IPS DF 6.9 (cell line): Measurements from ENCODE around the gene COX8C.
"Not testable (repeated sequence)": the region's sequence is repeated elsewhere in the genome, so short reads cannot be mapped to it uniquely, and the experiment has no call there.

Experiments used
- DNase-seq: peaks from one replicate; pipeline ENCODE4 v3.0.0-alpha.2; 2013; ENCODE audit warnings: low read depth, low spot score
- H3K27ac ChIP-seq: one replicate; pipeline ENCODE4 v1.5.1; 2013; ENCODE audit warnings: low read length, control low read depth
- H3K27me3 ChIP-seq: 2 replicates; pipeline ENCODE4 v1.6.1; 2013; ENCODE audit warnings: mild to moderate bottlenecking, low read length; ENCODE audit not compliant: control insufficient read depth, insufficient read depth
- H3K36me3 ChIP-seq: 2 replicates; pipeline ENCODE4 v1.6.1; 2013; ENCODE audit warnings: low read length; ENCODE audit not compliant: control insufficient read depth, insufficient read depth
- H3K4me1 ChIP-seq: 2 replicates; pipeline ENCODE4 v1.6.1; 2013; ENCODE audit warnings: low read length; ENCODE audit not compliant: control insufficient read depth, insufficient read depth
- H3K4me3 ChIP-seq: 2 replicates; pipeline ENCODE4 v1.5.1; 2013; ENCODE audit warnings: mild to moderate bottlenecking, low read length
- H3K9me3 ChIP-seq: 2 replicates; pipeline ENCODE4 v1.6.1; 2013; ENCODE audit warnings: low read length, inconsistent platforms; ENCODE audit not compliant: control insufficient read depth, insufficient read depth
- WGBS: extraction: QIAGEN DNeasy Blood & Tissue Kit; methylation state at CpG from one replicate; pipeline ENCODE4 v1.1.7; 2013; ENCODE audit warnings: mixed read lengths, missing lambda C conversion rate; ENCODE audit not compliant: insufficient read length, insufficient coverage; 5-methylcytosine and 5-hydroxymethylcytosine counted together

Gene COX8C

GRCh38 chr14:93369713-93370266, 22.8 kb downstream of the COX8C start:
- WGBS, result no CpG with 5 or more reads among the region's 4 CpGs
- Histone ChIP-seq H3K27me3 (no peaks in the 10 kb centered on the region), H3K4me1 (no peaks in the 10 kb centered on the region), H3K36me3 (no peaks in the 10 kb centered on the region), H3K9me3 (no peaks in the 10 kb centered on the region), H3K4me3 (no peak overlapping the region), H3K27ac (no peak overlapping the region)
- DNase-seq, result no peak

DNA sequence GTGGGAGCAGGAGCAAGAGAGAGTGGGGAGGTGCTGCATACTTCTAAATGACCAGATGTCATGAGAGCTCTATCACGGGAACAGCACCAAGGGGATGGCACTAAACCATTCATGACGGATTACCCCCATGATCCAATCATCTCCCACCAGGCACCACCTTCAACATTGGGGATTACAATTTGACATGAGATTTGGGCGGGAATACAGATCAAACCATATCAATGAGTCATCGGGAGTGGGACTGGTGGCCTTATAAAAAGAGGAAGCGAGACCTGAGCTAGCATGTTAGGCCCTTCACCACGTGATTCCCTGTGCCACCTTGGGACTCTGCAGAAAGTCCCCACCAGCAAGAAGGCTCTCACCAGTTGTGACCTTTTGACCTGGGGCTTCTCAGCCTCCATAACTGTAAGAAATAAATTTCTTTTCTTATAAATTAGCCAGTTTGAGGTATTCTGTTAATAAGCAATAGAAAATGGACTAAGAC, 28.7 kb downstream of the COX8C start:
- no peaks in the 10 kb centered on the region for H3K9me3 ChIP-seq
- H3K27ac ChIP-seq, result no peak overlapping the region
- H3K4me3 ChIP-seq, result no peak overlapping the region
- H3K4me1 ChIP-seq, result no peaks in the 10 kb centered on the region
- DNase-seq, result no peak
- WGBS, result no CpG with 5 or more reads among the region's 6 CpGs
- H3K36me3 ChIP-seq, result no peaks in the 10 kb centered on the region
- no peaks in the 10 kb centered on the region for H3K27me3 ChIP-seq

- no CpG with 5 or more reads among the region's 1 CpG for WGBS
- H3K27me3 ChIP-seq, result no peaks in the 10 kb centered on the region
- H3K9me3 ChIP-seq, result no peaks in the 10 kb centered on the region
- no peak overlapping the region for H3K4me3 ChIP-seq
- H3K4me1 ChIP-seq, result no peaks in the 10 kb centered on the region
- no peaks in the 10 kb centered on the region for H3K36me3 ChIP-seq
- no peak overlapping the region for H3K27ac ChIP-seq
- DNase-seq, result no peak
Observed at GRCh38 chr14:93379831-93380230, 32.8 kb downstream of the COX8C start.

DNA sequence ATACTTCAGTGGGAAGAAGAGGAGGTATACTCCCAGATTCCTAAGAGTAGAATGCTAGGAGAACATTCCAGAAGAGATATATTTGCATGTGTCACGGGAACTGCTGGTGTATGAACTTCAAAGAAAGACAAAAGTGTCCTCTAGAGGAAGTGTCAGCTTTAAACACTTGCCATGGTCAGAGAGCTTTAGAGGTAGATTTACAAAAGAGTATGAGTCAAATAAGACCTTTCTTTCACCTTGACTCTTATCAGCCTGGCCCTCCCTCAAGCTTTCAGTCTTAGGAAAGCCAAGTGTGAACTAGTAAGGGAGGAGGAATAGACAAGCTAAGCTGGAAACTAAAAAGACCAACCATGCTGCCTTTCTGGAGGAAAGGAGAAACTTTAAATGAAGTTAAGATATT, 34.7 kb downstream of the COX8C start:
- no peak for DNase-seq
- Histone ChIP-seq H3K36me3 (no peaks in the 10 kb centered on the region), H3K4me3 (no peak overlapping the region), H3K4me1 (no peaks in the 10 kb centered on the region), H3K9me3 (no peaks in the 10 kb centered on the region), H3K27me3 (no peaks in the 10 kb centered on the region), H3K27ac (no peak overlapping the region)
- no CpG with 5 or more reads among the region's 1 CpG for WGBS

GRCh38 chr14:93384256-93384655, 37.3 kb downstream of the COX8C start:
- not testable (repeated sequence) for H3K4me1 ChIP-seq, H3K9me3 ChIP-seq, H3K27me3 ChIP-seq, H3K27ac ChIP-seq, H3K36me3 ChIP-seq, DNase-seq, H3K4me3 ChIP-seq
- WGBS, result no CpG with 5 or more reads among the region's 1 CpG

DNA sequence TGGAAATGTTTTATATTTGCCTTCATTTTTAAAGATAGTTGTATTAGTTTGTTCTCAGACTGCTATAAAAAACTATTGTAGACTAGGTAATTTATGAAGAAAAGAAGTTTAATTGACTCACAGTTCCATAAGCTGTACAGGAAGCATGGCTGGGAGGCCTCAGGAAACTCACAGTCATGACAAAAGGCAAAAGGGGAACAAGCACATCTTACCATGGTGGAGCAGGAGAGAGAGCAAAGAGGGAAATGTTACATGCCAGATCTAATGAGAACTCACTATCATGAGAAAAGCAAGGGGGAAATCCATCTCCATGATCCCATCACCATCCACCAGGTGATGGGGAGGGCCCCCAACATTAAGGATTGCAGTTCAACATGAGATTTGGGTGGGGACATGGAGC, 48.2 kb downstream of the COX8C start:
- no peaks in the 10 kb centered on the region for H3K36me3 ChIP-seq
- no peaks in the 10 kb centered on the region for H3K27me3 ChIP-seq
- H3K27ac ChIP-seq, result no peak overlapping the region
- no peaks in the 10 kb centered on the region for H3K4me1 ChIP-seq
- no peaks in the 10 kb centered on the region for H3K9me3 ChIP-seq
- H3K4me3 ChIP-seq, result no peak overlapping the region
- no peak for DNase-seq

- no peaks in the 10 kb centered on the region for H3K36me3 ChIP-seq
- no peak for DNase-seq
- no CpG with 5 or more reads among the region's 1 CpG for WGBS
- no peaks in the 10 kb centered on the region for H3K9me3 ChIP-seq
- H3K4me3 ChIP-seq, result no peak overlapping the region
- no peaks in the 10 kb centered on the region for H3K27me3 ChIP-seq
- H3K27ac ChIP-seq, result no peak overlapping the region
- H3K4me1 ChIP-seq, result no peaks in the 10 kb centered on the region
Observed at GRCh38 chr14:93396456-93396855, 49.5 kb downstream of the COX8C start.
